ENCODE measurements around the gene ABHD16A.

The ABHD16A gene

GRCh38 chr6:31660381-31661261 is 42.5 kb downstream of the ABHD16A start, which contains the start of gene C6orf47:
TSS of gene C6orf47 (minus strand) at chr6:31660778. CDS start at chr6:31659947, 831 bp downstream.
- DNase-seq, result peak; percentile 85

GRCh38 chr6:31659649-31660380 is 43.3 kb downstream of the ABHD16A start:
- peak; percentile 48 for DNase-seq

GRCh38 chr6:31658983-31659648 is 44.0 kb downstream of the ABHD16A start:
- DNase-seq, result no peak

GRCh38 chr6:31658158-31658688 is 44.9 kb downstream of the ABHD16A start:
- no peak for DNase-seq

DNA sequence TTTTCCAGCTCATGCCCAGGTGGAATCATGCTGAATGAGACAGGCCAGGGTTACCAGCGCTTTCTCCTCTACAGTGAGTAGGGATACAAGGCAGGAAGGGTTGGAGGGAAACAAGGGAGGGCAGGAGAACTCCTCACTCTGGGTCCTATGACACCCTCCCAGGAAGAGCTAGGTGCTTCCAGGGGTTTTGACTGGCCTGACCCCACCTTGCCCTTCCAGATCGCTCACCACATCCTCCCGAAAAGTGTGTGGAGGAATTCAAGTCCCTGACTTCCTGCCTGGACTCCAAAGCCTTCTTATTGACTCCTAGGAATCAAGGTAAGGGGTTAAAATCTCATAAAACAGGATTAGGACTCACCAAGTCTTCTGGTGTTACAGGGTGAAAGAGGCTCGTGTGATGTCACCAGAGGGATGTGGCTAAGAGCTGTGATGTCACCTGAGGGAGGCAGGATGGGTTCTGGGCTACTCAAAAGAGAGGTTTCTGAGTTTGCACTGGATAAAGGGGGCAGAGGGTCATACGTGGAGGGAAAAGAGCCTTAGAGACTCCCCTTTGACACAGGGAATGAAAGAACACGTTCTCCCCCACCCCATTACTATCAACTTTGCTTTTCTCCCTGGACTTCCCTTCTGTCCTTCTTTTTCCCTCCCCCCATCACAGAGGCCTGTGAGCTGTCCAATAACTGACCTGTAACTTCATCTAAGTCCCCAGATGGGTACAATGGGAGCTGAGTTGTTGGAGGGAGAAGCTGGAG is 45.5 kb downstream of the ABHD16A start:
- peak; percentile 50 for DNase-seq

GRCh38 chr6:31655349-31656237 is 47.5 kb downstream of the ABHD16A start, which contains the start of gene APOM:
TSS of gene APOM (plus strand) at chr6:31655894. CDS start at chr6:31655967, 73 bp downstream.
- no peak for DNase-seq

DNA sequence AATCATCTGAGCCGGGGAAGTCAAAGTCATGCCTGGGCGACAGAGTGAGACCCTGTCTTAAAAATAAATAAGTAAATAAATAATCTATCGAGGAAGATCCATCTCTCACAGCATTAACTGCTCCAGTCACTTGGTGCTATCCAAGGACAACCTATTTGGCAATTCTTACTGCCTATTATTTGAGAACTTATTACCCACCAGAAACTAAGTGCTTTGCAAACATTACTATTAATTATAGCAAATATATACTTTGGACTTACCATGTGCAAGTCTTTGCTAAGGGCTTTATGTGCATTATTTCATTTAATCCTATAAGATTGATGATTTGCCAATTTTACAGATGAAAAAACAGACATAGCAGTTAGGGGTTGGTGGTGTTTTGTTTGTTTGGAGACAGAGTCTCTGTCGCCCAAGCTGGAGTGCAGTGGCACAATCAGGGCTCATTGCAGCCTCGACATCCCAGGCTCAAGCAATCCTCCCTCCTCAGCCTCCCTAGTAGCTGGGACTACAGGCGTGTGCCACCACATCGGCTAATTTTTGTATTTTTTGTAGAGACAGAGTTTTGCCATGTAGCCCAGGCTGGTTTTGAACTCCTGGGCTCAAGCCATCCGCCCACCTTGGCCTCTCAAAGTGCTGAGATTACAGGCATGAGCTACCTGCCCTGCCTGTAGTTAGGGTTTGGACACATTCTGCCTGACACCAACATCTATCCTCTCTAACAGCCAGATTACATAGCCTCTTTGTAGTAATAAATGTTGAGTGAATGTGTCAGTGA is 48.4 kb downstream of the ABHD16A start:
- no peak for DNase-seq

- peak; percentile 92 for DNase-seq
Measured at GRCh38 chr6:31652925-31653724, 50.0 kb downstream of the ABHD16A start.

- peak; percentile 73 for DNase-seq
Measured at GRCh38 chr6:31651602-31652191, 51.4 kb downstream of the ABHD16A start.

DNA sequence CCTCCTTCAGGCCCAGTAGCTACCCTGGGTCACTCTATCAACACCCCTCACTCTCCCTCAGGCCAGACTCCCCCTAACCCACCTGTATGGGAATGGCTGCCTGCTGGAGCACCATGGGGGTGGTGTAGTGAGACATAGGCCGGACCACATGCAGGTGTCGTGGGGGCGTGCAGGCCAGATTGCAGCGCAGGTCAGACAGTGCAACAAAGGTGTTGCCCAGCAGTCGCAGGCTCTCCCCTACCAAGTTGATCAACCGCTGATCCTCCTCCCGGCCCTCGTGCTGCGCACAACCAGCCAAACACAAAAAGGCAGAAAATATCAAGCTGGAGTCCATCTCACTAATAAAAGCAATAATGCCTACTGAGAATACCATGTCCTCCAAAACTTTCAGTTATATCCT is 57.8 kb downstream of the ABHD16A start:
- DNase-seq, result no peak

DNA sequence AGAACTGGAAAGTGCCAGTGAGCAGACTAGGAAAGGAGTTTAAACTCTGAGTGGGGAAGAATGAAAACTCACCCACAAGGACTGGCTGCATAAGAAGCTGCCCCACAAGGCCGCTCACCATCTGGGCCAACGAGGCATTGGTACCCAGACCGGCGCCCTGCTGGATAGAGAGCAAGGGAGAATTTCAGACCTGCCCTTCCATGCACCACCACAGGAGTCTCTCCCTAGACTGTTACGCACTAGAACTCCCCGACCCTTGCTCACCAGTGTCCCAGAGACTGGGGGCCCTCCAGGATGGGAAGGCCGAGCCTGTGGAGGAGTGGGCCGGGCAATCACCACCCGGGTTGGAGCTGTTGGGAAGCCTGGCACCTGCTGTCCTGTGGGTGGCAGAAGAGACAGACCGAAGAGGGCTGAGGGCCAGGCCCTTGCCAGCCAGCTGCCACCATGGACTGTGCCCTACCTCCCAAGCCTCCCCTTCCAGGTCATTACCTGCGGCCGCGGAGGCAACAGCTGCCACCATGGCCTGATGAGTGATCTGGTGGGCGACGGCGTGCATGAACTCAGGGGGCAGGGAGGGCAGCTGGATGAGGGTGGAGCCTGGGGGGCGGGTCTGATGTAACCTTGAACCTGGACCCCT is 59.2 kb downstream of the ABHD16A start:
- no peak for DNase-seq

- DNase-seq, result no peak
Measured at GRCh38 chr6:31642798-31643570, 60.1 kb downstream of the ABHD16A start.

DNA sequence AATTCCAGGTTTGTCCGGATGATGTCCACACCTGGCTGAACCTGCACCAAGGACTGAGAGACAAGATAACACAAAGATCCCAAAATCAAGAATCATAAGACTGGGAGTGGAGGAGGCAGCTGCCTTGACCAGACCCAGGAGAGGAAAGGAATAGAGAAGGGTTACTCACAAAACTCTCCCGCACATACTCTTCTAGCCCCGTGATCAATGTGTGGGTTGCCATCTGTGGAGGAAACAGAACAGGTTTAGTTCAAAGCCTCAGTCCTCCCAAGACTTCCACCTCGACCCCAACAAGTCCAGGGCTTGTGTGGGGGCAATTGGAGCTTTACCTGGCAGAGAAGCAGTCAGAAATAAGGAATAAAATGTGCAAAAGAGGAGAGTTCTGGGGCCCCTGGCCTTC is 61.8 kb downstream of the ABHD16A start:
- no peak for DNase-seq

DNA sequence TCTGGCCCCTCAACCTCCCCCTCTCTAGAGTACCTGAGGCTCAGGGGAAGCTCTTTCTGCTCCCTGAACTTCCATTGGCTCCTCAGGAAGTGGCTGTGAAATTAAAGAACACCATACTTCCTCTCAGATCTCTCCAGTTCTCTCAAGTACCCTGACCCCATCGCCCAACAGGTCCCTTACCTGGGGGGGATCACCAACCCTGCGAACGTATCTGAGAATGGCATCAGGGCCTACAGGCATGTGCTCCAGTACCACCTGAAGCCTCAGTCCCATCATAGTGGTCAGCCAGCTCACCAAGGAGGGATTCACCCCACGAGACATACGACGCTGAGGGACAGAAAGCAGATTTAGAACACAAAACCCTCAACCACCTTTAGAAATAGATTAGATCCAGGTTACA is 62.5 kb downstream of the ABHD16A start:
- DNase-seq, result no peak

GRCh38 chr6:31639449-31639861 is 63.7 kb downstream of the ABHD16A start:
- no peak for DNase-seq

DNA sequence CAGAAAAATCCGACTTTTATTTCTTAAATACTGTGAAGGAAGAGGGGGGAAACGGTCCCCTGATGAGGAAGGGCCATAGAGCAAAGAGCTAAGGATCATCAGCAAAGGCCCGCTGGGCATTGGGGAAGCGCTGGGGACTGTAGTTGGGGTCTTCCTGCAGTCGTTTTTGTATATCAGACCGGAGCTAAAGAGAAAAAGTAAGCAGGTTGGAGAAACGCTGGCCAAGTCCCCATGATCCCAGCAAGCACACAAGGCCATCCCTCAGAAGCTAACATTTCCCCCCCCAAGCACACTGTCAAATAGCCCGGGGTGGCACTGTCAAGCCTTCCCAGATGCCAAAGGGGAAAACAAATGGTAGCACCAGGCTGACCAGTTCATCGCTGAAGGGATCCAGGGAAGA is 64.1 kb downstream of the ABHD16A start:
- no peak for DNase-seq

Measured in activated CD4-positive, alpha-beta T cell treated with anti-CD3 and anti-CD28 coated beads, Interleukin-2, amount 50 U/mL, for 16 hours (primary cell).